GM18519 (cell line): ENCODE measurements around the gene RAPH1.

Experiments used
- ATAC-seq: cut with Tn5 transposase; IDR thresholded peaks from one replicate; pipeline ENCODE4 v1.9.1; 2021; ENCODE audit warnings: mild to moderate bottlenecking, moderate library complexity; ENCODE audit not compliant: unreplicated experiment, low FRiP score

RAPH1 gene

GRCh38 chr2:203500297-203500696 is 34.8 kb downstream of the RAPH1 start:
- ATAC-seq = no peak

- ATAC-seq = no peak
Measured at GRCh38 chr2:203498161-203498560, 36.9 kb downstream of the RAPH1 start.

GRCh38 chr2:203492965-203493364 is 42.1 kb downstream of the RAPH1 start:
- ATAC-seq = no peak

- ATAC-seq = no peak
Measured at GRCh38 chr2:203490391-203490790, 44.7 kb downstream of the RAPH1 start.

- no peak for ATAC-seq
Measured at GRCh38 chr2:203489531-203489930, 45.6 kb downstream of the RAPH1 start.

GRCh38 chr2:203484266-203485112 is 50.6 kb downstream of the RAPH1 start:
- no peak for ATAC-seq

- no peak for ATAC-seq
Measured at GRCh38 chr2:203480623-203481022, 54.5 kb downstream of the RAPH1 start.

- no peak for ATAC-seq
Measured at GRCh38 chr2:203476881-203477280, 58.2 kb downstream of the RAPH1 start.

- no peak for ATAC-seq
Measured at GRCh38 chr2:203471323-203471722, 63.8 kb downstream of the RAPH1 start.

- ATAC-seq = no peak
Measured at GRCh38 chr2:203470371-203470770, 64.7 kb downstream of the RAPH1 start.

- no peak for ATAC-seq
Measured at GRCh38 chr2:203469546-203469945, 65.6 kb downstream of the RAPH1 start.

- ATAC-seq = no peak
Measured at GRCh38 chr2:203463266-203463678, 71.8 kb downstream of the RAPH1 start.

- no peak for ATAC-seq
Measured at GRCh38 chr2:203462308-203462707, 72.8 kb downstream of the RAPH1 start.

GRCh38 chr2:203461746-203462145 is 73.4 kb downstream of the RAPH1 start:
- ATAC-seq = no peak

GRCh38 chr2:203455209-203455608 is 79.9 kb downstream of the RAPH1 start:
- no peak for ATAC-seq

- ATAC-seq = no peak
Measured at GRCh38 chr2:203453858-203454451, 81.1 kb downstream of the RAPH1 start.

GRCh38 chr2:203451689-203452088 is 83.4 kb downstream of the RAPH1 start:
- no peak for ATAC-seq

- ATAC-seq = no peak
Measured at GRCh38 chr2:203451011-203451410, 84.1 kb downstream of the RAPH1 start.

GRCh38 chr2:203450561-203450960 is 84.5 kb downstream of the RAPH1 start:
- no peak for ATAC-seq

GRCh38 chr2:203446780-203447179 is 88.3 kb downstream of the RAPH1 start:
- no peak for ATAC-seq

GRCh38 chr2:203446071-203446481 is 89.0 kb downstream of the RAPH1 start:
- no peak for ATAC-seq

- no peak for ATAC-seq
Measured at GRCh38 chr2:203444738-203445137, 90.4 kb downstream of the RAPH1 start.
